Measurements from ENCODE around the gene NAV3.

NAV3 gene

DNA sequence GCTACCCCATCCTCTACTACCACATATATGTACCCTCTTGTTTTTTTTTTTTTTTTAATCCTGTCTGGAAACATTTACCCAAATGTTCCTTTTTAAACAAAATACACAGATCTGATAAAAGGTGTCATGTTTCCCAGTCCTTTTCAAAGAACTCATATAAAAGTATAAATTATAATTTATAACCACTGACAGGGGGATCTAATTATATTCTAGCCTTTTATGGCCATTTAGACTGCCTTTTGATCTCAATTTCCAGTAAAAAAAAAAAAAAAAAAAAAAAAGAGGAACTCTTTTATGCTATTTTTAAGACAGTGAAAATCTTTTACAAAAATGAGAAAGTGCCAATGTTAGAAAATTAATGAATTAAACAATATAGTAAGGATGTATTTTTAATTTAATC lies 65.0 kb downstream of the NAV3 start:
- ChIA-PET CTCF (no interaction called here), POLR2A (no interaction called here)
- no peak for DNase-seq
- H3K27me3 ChIP-seq (replicated peaks in 2 of 5; ENCODE audit: control insufficient read depth in 4 of 5, insufficient read depth in 5 of 5, low read length in 4 of 5): no peaks in the 10 kb centered on the region
- no peaks in the 10 kb centered on the region for H3K36me3 ChIP-seq (ENCODE audit: control insufficient read depth in 4 of 4, insufficient read depth in 4 of 4, low read length in 3 of 4)
- H3K4me3 ChIP-seq (ENCODE audit: control insufficient read depth in 1 of 7, extremely low read depth in 1 of 7, insufficient read depth in 4 of 7, low read depth in 2 of 7, low read length in 6 of 7): no peak overlapping the region
- no peak overlapping the region for H3K27ac ChIP-seq (ENCODE audit: insufficient read depth in 1 of 2, low read depth in 1 of 2, low read length in 2 of 2, poor library complexity in 1 of 2, severe bottlenecking in 2 of 2)
- no peaks in the 10 kb centered on the region for H3K9me3 ChIP-seq (ENCODE audit: control extremely low read depth in 1 of 5, control insufficient read depth in 4 of 5, insufficient read depth in 2 of 5, low read depth in 1 of 5, low read length in 4 of 5)
- H3K4me1 ChIP-seq (ENCODE audit: control extremely low read depth in 1 of 4, control insufficient read depth in 4 of 4, insufficient read depth in 4 of 4, low read length in 3 of 4): peaks cover 0 to 3% (median 0%) of the 10 kb centered on the region in 4 experiments

DNA sequence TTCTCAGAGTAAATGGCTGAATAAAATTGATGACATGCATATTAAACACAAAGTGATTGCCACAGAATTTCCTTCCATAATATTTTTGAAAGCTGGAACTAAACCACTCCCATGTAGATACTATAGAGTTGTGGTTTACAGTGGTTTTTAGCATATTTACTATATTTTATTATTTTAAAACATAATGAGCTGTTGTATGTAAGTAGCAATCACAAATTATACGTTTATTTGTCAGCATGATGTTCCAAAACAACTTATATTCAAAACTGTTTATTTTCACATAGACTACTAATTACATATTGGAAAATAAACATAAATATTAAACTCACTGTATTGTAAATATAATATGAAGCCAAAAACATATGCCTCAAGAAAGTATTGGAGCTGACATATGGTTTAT lies 77.2 kb downstream of the NAV3 start:
- Histone ChIP-seq H3K36me3 (ENCODE audit: control insufficient read depth in 4 of 4, insufficient read depth in 4 of 4, low read length in 3 of 4) (no peaks in the 10 kb centered on the region), H3K4me1 (ENCODE audit: control extremely low read depth in 1 of 4, control insufficient read depth in 4 of 4, insufficient read depth in 4 of 4, low read length in 3 of 4) (no peaks in the 10 kb centered on the region), H3K27ac (ENCODE audit: insufficient read depth in 1 of 2, low read depth in 1 of 2, low read length in 2 of 2, poor library complexity in 1 of 2, severe bottlenecking in 2 of 2) (no peak overlapping the region), H3K4me3 (ENCODE audit: control insufficient read depth in 1 of 7, extremely low read depth in 1 of 7, insufficient read depth in 4 of 7, low read depth in 2 of 7, low read length in 6 of 7) (no peak overlapping the region), H3K9me3 (ENCODE audit: control extremely low read depth in 1 of 5, control insufficient read depth in 4 of 5, insufficient read depth in 2 of 5, low read depth in 1 of 5, low read length in 4 of 5) (no peaks in the 10 kb centered on the region), H3K27me3 (replicated peaks in 2 of 5; ENCODE audit: control insufficient read depth in 4 of 5, insufficient read depth in 5 of 5, low read length in 4 of 5) (no peaks in the 10 kb centered on the region)
- no peak for DNase-seq
- WGBS (ENCODE audit: insufficient coverage): no CpG with 5 or more reads among the region's 1 CpG
- POLR2A ChIA-PET: no interaction called here
- CTCF ChIA-PET: no interaction called here

DNA sequence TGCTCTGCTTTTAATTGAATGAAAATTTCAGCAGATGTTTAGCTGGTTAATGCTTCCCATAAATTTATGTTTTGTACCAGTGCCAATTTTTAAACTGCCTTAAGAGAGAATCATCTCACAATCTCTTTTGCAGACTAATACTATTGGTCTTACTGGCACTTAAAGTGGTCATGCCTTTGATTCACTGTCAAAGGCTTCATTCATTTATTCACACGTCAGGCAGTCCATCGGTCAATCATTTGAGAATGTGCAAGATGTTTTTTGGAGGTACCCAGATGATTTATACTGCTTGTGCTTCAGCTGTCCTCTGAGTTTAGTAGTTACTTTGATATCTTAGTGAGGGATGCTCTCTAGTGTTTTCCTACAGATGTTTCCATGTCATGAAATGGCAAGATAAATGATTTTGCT lies 83.4 kb downstream of the NAV3 start:
- no peaks in the 10 kb centered on the region for H3K9me3 ChIP-seq (ENCODE audit: control extremely low read depth in 1 of 5, control insufficient read depth in 4 of 5, insufficient read depth in 2 of 5, low read depth in 1 of 5, low read length in 4 of 5)
- no peak overlapping the region for H3K4me3 ChIP-seq (ENCODE audit: control insufficient read depth in 1 of 7, extremely low read depth in 1 of 7, insufficient read depth in 4 of 7, low read depth in 2 of 7, low read length in 6 of 7)
- H3K4me1 ChIP-seq (ENCODE audit: control extremely low read depth in 1 of 4, control insufficient read depth in 4 of 4, insufficient read depth in 4 of 4, low read length in 3 of 4): no peaks in the 10 kb centered on the region
- ChIA-PET CTCF (interaction anchor here (0.6 kb wide), 1 partner anchor 62 kb away, joined by 3 read pairs; no protein-coding TSS in a partner anchor), POLR2A (no interaction called here)
- H3K27me3 ChIP-seq (replicated peaks in 2 of 5; ENCODE audit: control insufficient read depth in 4 of 5, insufficient read depth in 5 of 5, low read length in 4 of 5): no peaks in the 10 kb centered on the region
- no peak overlapping the region for H3K27ac ChIP-seq (ENCODE audit: insufficient read depth in 1 of 2, low read depth in 1 of 2, low read length in 2 of 2, poor library complexity in 1 of 2, severe bottlenecking in 2 of 2)
- no peaks in the 10 kb centered on the region for H3K36me3 ChIP-seq (ENCODE audit: control insufficient read depth in 4 of 4, insufficient read depth in 4 of 4, low read length in 3 of 4)
- WGBS (ENCODE audit: insufficient coverage): 100% methylated on average over 1 of the region's 2 CpGs
- DNase-seq: no peak

DNA sequence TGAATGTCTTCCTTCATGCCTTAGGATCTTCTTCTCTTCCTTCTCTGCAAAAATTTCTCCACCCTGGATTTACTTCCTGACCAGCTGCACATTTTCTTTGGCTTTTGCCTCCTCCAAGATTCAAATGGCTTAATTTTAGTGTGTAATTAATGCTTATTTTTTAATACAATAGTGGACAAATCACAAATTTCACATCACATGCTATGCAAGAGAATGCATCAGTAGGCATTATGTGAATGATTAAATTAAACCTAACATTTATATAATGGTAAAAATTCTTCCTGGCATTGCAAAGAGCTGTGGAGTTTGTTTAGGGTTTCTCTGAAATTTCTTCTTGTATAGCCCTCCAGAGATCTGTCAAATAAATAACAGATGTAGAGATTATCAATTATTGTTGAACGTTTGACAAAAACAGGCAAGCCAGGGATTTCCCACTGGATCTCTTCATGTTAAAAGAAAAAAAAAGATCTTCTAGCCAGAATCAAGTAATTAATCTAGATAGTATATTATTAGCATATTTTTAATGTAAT lies 84.4 kb downstream of the NAV3 start:
- ChIA-PET POLR2A (no interaction called here), CTCF (no interaction called here)
- H3K36me3 ChIP-seq (ENCODE audit: control insufficient read depth in 4 of 4, insufficient read depth in 4 of 4, low read length in 3 of 4): no peaks in the 10 kb centered on the region
- no peak overlapping the region for H3K27ac ChIP-seq (ENCODE audit: insufficient read depth in 1 of 2, low read depth in 1 of 2, low read length in 2 of 2, poor library complexity in 1 of 2, severe bottlenecking in 2 of 2)
- DNase-seq: no peak
- no CpG with 5 or more reads among the region's 1 CpG for WGBS (ENCODE audit: insufficient coverage)
- H3K4me1 ChIP-seq (ENCODE audit: control extremely low read depth in 1 of 4, control insufficient read depth in 4 of 4, insufficient read depth in 4 of 4, low read length in 3 of 4): no peaks in the 10 kb centered on the region
- H3K4me3 ChIP-seq (ENCODE audit: control insufficient read depth in 1 of 7, extremely low read depth in 1 of 7, insufficient read depth in 4 of 7, low read depth in 2 of 7, low read length in 6 of 7): no peak overlapping the region
- H3K27me3 ChIP-seq (replicated peaks in 2 of 5; ENCODE audit: control insufficient read depth in 4 of 5, insufficient read depth in 5 of 5, low read length in 4 of 5): no peaks in the 10 kb centered on the region
- H3K9me3 ChIP-seq (ENCODE audit: control extremely low read depth in 1 of 5, control insufficient read depth in 4 of 5, insufficient read depth in 2 of 5, low read depth in 1 of 5, low read length in 4 of 5): no peaks in the 10 kb centered on the region

DNA sequence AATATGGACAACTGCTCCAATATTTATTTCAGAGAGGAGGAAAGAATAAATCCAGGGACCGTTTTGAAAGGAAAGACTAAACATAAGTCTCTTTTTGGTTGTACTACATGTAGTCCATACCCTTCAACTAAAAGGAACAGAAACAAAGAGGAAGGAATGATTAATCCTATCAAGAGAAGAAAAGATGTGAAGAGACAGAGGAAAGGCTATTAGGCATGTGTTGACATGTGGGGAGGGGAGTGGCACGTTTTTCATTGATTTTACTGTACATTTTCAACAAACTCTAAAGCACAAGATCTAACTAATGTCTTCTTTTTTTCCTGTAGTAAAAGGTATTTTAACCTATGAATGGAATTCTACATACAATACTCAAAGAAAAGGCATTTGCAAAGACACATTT lies 85.6 kb downstream of the NAV3 start:
- Histone ChIP-seq H3K27ac (ENCODE audit: insufficient read depth in 1 of 2, low read depth in 1 of 2, low read length in 2 of 2, poor library complexity in 1 of 2, severe bottlenecking in 2 of 2) (no peak overlapping the region), H3K4me3 (ENCODE audit: control insufficient read depth in 1 of 7, extremely low read depth in 1 of 7, insufficient read depth in 4 of 7, low read depth in 2 of 7, low read length in 6 of 7) (no peak overlapping the region), H3K27me3 (replicated peaks in 2 of 5; ENCODE audit: control insufficient read depth in 4 of 5, insufficient read depth in 5 of 5, low read length in 4 of 5) (no peaks in the 10 kb centered on the region), H3K9me3 (ENCODE audit: control extremely low read depth in 1 of 5, control insufficient read depth in 4 of 5, insufficient read depth in 2 of 5, low read depth in 1 of 5, low read length in 4 of 5) (no peaks in the 10 kb centered on the region), H3K4me1 (ENCODE audit: control extremely low read depth in 1 of 4, control insufficient read depth in 4 of 4, insufficient read depth in 4 of 4, low read length in 3 of 4) (no peaks in the 10 kb centered on the region), H3K36me3 (ENCODE audit: control insufficient read depth in 4 of 4, insufficient read depth in 4 of 4, low read length in 3 of 4) (no peaks in the 10 kb centered on the region)
- CTCF ChIA-PET: no interaction called here
- no peak for DNase-seq
- POLR2A ChIA-PET: no interaction called here
- WGBS (ENCODE audit: insufficient coverage): no CpG with 5 or more reads among the region's 2 CpGs

DNA sequence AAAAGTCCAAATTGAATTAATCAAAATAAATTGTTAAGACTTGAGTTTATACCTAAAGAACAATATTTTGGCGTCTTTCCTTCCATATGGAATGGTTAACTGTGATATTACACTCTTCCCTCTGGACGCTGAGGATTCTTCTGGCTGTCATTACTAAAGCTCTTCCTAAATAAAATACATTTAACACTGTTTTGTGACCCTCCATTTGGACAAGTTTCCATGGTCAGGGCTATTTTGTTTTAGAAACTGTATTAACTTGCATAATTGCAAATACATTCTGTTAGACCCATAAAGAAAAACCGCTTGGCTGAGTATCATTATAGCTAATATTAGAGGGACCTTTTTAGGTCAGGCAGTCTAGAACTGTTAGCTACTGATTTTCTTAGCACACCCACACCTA lies 87.4 kb downstream of the NAV3 start:
- ChIA-PET POLR2A (no interaction called here), CTCF (no interaction called here)
- Histone ChIP-seq H3K4me1 (ENCODE audit: control extremely low read depth in 1 of 4, control insufficient read depth in 4 of 4, insufficient read depth in 4 of 4, low read length in 3 of 4) (no peaks in the 10 kb centered on the region), H3K27me3 (replicated peaks in 2 of 5; ENCODE audit: control insufficient read depth in 4 of 5, insufficient read depth in 5 of 5, low read length in 4 of 5) (peaks cover 0 to 2% (median 0%) of the 10 kb centered on the region in 5 experiments), H3K27ac (ENCODE audit: insufficient read depth in 1 of 2, low read depth in 1 of 2, low read length in 2 of 2, poor library complexity in 1 of 2, severe bottlenecking in 2 of 2) (no peak overlapping the region), H3K9me3 (ENCODE audit: control extremely low read depth in 1 of 5, control insufficient read depth in 4 of 5, insufficient read depth in 2 of 5, low read depth in 1 of 5, low read length in 4 of 5) (no peaks in the 10 kb centered on the region), H3K4me3 (ENCODE audit: control insufficient read depth in 1 of 7, extremely low read depth in 1 of 7, insufficient read depth in 4 of 7, low read depth in 2 of 7, low read length in 6 of 7) (no peak overlapping the region), H3K36me3 (ENCODE audit: control insufficient read depth in 4 of 4, insufficient read depth in 4 of 4, low read length in 3 of 4) (no peaks in the 10 kb centered on the region)
- DNase-seq: no peak
- WGBS (ENCODE audit: insufficient coverage): no CpG with 5 or more reads among the region's 3 CpGs

DNA sequence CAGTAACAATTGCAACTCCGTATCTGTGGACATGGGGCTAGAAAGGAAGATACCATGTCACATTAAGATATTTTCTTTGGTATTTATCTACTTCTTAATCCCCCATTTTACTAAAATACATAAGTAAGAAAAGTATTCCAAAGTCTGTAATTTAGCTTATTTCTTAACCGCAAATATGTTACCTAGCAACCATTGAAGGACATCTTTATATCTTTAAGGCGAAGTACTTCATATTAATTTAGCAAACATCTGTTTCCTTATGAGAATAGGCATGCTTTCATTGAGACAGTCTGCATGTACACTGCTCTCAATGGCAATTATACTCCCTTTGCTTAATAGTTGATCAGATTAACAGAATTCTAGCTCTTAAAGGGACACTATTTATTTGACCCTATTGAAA lies 88.8 kb downstream of the NAV3 start:
- Histone ChIP-seq H3K36me3 (ENCODE audit: control insufficient read depth in 4 of 4, insufficient read depth in 4 of 4, low read length in 3 of 4) (no peaks in the 10 kb centered on the region), H3K27ac (ENCODE audit: insufficient read depth in 1 of 2, low read depth in 1 of 2, low read length in 2 of 2, poor library complexity in 1 of 2, severe bottlenecking in 2 of 2) (no peak overlapping the region), H3K4me1 (ENCODE audit: control extremely low read depth in 1 of 4, control insufficient read depth in 4 of 4, insufficient read depth in 4 of 4, low read length in 3 of 4) (no peaks in the 10 kb centered on the region), H3K27me3 (replicated peaks in 2 of 5; ENCODE audit: control insufficient read depth in 4 of 5, insufficient read depth in 5 of 5, low read length in 4 of 5) (peaks cover 0 to 2% (median 0%) of the 10 kb centered on the region in 5 experiments), H3K4me3 (ENCODE audit: control insufficient read depth in 1 of 7, extremely low read depth in 1 of 7, insufficient read depth in 4 of 7, low read depth in 2 of 7, low read length in 6 of 7) (no peak overlapping the region), H3K9me3 (ENCODE audit: control extremely low read depth in 1 of 5, control insufficient read depth in 4 of 5, insufficient read depth in 2 of 5, low read depth in 1 of 5, low read length in 4 of 5) (no peaks in the 10 kb centered on the region)
- ChIA-PET POLR2A (no interaction called here), CTCF (no interaction called here)
- WGBS (ENCODE audit: insufficient coverage): 83% methylated on average over 1 of the region's 3 CpGs
- DNase-seq: no peak
